ENCODE measurements around the gene SMPD3.

DNA sequence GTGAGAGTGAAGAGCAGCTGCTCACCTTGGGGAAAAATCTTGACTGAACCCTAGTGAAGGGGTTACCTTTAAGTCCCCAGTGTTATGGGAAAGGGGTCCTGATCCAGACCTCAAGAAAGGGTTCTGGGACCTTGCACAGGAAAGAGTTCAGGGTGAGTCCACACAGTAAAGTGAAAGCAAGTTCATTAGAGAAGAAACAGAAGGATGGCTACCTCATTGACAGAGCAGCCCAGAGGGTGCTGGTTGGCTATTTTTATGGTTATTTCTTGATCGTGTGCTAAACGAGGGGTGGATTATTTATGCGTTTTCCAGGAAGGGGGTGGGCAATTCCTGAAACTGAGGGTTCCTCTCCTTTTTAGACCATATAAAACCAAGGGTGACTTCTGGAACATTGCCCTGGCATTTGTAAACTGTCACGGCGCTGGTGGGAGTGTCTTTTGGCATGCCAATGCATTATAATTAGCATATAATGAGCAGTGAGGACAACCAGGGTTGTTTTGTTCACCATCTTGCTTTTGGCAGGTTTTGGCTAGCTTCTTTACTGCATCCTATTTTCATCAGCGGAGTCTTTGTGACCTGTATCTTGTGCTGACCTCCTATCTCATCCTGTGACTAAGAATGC, 58.4 kb downstream of the SMPD3 start:
- TF ChIP-seq, protein P1, sequence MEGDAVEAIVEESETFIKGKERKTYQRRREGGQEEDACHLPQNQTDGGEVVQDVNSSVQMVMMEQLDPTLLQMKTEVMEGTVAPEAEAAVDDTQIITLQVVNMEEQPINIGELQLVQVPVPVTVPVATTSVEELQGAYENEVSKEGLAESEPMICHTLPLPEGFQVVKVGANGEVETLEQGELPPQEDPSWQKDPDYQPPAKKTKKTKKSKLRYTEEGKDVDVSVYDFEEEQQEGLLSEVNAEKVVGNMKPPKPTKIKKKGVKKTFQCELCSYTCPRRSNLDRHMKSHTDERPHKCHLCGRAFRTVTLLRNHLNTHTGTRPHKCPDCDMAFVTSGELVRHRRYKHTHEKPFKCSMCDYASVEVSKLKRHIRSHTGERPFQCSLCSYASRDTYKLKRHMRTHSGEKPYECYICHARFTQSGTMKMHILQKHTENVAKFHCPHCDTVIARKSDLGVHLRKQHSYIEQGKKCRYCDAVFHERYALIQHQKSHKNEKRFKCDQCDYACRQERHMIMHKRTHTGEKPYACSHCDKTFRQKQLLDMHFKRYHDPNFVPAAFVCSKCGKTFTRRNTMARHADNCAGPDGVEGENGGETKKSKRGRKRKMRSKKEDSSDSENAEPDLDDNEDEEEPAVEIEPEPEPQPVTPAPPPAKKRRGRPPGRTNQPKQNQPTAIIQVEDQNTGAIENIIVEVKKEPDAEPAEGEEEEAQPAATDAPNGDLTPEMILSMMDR (IDR thresholded peaks at IDR 0.05; ENCODE audit: insufficient read depth, low read length) = no peak
- TF ChIP-seq POLR2AphosphoS5 (IDR thresholded peaks at IDR 0.05; ENCODE audit: low read depth) = no peak

Measured in HL-60 (cell line).